Stomach smooth muscle (tissue), 2 donors: ENCODE data around the gene RAB12.

Source experiments
- H3K27ac ChIP-seq: one replicate; pipeline ENCODE4 v1.7.0; 2013; ENCODE audit warnings: mild to moderate bottlenecking, low read length, inconsistent platforms
- H3K27me3 ChIP-seq, 2 donors: one replicate each; pipeline ENCODE4 v1.7.0; 2013; ENCODE audit warnings: low read length in 2 of 2; ENCODE audit not compliant: insufficient read depth in 2 of 2, control insufficient read depth in 1 of 2
- H3K36me3 ChIP-seq, 2 donors: one replicate each; pipeline ENCODE4 v1.7.0; 2013; ENCODE audit warnings: low read length in 2 of 2; ENCODE audit not compliant: control insufficient read depth in 2 of 2, insufficient read depth in 2 of 2
- H3K4me1 ChIP-seq: one replicate; pipeline ENCODE4 v1.7.0; 2013; ENCODE audit warnings: low read length; ENCODE audit not compliant: control insufficient read depth, insufficient read depth
- H3K4me3 ChIP-seq, 2 donors: one replicate each; pipeline ENCODE4 v1.7.0; 2013; ENCODE audit warnings: low read length in 2 of 2
- H3K9ac ChIP-seq, 2 donors: one replicate each; pipeline ENCODE4 v1.7.0; 2013; ENCODE audit warnings: low read length in 2 of 2, mild to moderate bottlenecking in 1 of 2
- H3K9me3 ChIP-seq, 2 donors: one replicate each; pipeline ENCODE4 v1.7.0; 2013; ENCODE audit warnings: low read length in 2 of 2; ENCODE audit not compliant: control insufficient read depth in 2 of 2
- donor health status: healthy.
- donor health status: Pancreatic carcinoma.

RAB12 gene

DNA sequence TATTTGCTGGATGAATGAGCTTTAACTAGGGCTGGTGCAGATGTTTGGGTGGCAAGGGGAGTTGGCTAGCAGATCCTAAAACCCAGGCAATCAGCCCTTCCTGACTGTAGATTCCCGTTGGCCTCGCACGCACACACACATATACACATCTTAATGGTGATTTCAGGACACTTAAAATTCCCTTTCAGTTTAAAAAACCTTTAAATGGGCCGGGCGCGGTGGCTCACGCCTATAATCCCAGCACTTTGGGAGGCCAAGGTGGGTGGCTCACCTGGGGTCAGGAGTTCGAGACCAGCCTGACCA is 76.6 kb downstream of the RAB12 start:
- Histone ChIP-seq H3K9me3 (no peaks in the 10 kb centered on the region), H3K9ac (no peak overlapping the region), H3K4me3 (no peak overlapping the region), H3K4me1 (peaks cover 5% of the 10 kb centered on the region), H3K36me3 (no peaks in the 10 kb centered on the region), H3K27ac (no peak overlapping the region), H3K27me3 (no peaks in the 10 kb centered on the region)

DNA sequence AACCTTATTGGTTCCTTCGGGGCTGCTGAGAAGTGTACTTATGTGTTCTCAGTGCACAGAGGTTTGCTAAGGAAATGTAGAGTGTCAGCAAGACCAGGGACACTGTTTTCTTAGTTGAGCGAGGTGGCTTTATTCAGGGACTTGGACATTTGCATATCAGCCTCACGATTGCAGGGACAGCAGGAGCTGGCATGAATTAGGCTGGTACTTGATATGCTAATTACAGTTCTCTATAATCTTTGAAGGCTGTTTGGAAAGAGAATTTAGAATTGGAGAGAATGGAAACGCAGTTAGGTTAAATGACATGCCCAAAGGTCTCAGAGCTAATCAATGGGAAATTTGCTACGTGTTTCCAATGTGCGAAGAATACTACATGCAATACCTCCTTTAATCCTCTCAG is 77.4 kb downstream of the RAB12 start:
- Histone ChIP-seq H3K4me1 (peaks cover 5% of the 10 kb centered on the region), H3K9ac (no peak overlapping the region), H3K9me3 (no peaks in the 10 kb centered on the region), H3K27ac (no peak overlapping the region), H3K27me3 (no peaks in the 10 kb centered on the region), H3K36me3 (no peaks in the 10 kb centered on the region), H3K4me3 (no peak overlapping the region)

DNA sequence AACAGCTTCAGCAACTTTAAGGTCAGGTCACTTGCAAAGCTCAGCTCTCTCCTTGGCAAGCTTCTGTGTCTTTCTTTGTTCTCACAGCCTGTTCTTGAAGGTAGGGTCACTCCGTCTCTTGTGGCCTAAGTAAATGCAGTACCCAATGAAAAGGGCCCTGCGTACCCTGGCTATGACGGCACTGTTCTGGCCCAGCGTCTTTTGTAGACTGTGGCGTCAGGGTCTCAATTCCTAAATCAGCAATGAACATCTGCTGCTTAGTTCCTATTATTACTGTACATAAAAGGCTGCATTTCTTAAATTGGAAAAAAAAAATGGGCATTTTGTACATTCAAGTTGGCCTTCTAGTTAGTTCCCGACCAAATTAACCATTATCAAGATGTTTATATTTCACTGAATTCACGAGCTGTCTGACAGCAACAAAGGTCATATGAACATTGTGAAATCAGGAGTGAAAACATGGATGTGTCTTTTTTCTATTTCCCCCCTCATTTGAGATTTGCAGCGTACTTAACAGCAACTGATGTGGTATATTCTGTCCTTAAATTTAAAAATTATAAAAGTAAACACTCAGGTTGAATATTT is 79.1 kb downstream of the RAB12 start:
- no peak overlapping the region for H3K9ac ChIP-seq
- H3K27me3 ChIP-seq, result no peaks in the 10 kb centered on the region
- H3K4me3 ChIP-seq, result no peak overlapping the region
- H3K4me1 ChIP-seq, result peaks cover 5% of the 10 kb centered on the region
- no peak overlapping the region for H3K27ac ChIP-seq
- no peaks in the 10 kb centered on the region for H3K9me3 ChIP-seq
- no peaks in the 10 kb centered on the region for H3K36me3 ChIP-seq

DNA sequence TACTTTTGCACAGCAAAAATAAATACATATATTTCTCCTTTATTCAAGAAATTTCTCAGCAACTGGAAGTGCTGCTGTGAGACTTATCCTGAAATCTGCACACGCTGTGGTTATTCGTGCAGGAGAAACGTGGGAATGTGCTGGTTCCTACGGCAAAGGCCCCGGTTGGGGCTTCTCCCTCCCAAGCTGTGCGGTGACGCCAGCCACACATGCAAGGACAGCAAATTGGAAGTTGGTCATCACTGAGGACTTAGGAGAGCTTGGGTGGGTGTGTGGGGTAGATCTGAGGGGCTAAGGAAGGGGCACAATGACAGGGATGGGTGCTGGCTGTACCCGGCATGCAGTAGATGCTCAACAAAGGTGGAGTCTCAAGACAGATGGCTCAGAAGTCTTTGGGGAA is 79.6 kb downstream of the RAB12 start:
- H3K4me3 ChIP-seq, result no peak overlapping the region
- no peak overlapping the region for H3K9ac ChIP-seq
- no peaks in the 10 kb centered on the region for H3K27me3 ChIP-seq
- no peaks in the 10 kb centered on the region for H3K9me3 ChIP-seq
- no peaks in the 10 kb centered on the region for H3K36me3 ChIP-seq
- peaks cover 5% of the 10 kb centered on the region for H3K4me1 ChIP-seq
- H3K27ac ChIP-seq, result no peak overlapping the region
